Measurements from ENCODE around the gene NAB1.

NAB1 gene

DNA sequence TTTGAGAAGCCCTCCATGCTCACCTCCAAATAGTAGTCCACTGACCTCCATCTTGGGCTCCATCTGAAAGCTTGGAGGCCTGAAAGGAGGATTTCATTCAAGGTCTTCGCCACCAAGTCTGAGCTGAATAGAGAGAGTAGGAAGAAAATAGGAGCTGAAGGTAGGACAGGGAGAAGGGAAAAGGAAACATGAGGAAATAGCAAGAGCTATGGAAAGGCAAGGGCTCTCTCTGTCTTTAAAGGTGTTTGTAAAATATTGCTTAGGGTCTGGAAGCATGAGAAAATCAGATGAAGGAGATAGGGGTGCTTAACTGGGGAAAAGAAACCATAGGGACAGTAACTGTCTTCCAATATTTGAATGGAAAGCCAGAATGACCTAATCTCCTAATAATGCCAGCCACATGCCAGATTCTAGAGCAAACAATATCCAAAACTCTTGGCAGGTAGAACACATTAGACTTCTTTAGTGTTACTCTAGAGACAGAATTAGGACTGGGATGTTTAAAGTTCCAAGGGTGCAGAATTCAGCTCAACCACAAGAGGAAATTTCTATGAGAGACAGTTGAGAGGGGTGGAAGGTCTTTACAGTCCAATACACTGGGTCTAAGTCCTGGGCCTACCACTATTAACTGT, 67.4 kb downstream of the NAB1 start:
- TF ChIP-seq, protein P1, sequence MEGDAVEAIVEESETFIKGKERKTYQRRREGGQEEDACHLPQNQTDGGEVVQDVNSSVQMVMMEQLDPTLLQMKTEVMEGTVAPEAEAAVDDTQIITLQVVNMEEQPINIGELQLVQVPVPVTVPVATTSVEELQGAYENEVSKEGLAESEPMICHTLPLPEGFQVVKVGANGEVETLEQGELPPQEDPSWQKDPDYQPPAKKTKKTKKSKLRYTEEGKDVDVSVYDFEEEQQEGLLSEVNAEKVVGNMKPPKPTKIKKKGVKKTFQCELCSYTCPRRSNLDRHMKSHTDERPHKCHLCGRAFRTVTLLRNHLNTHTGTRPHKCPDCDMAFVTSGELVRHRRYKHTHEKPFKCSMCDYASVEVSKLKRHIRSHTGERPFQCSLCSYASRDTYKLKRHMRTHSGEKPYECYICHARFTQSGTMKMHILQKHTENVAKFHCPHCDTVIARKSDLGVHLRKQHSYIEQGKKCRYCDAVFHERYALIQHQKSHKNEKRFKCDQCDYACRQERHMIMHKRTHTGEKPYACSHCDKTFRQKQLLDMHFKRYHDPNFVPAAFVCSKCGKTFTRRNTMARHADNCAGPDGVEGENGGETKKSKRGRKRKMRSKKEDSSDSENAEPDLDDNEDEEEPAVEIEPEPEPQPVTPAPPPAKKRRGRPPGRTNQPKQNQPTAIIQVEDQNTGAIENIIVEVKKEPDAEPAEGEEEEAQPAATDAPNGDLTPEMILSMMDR (IDR thresholded peaks at IDR 0.05; ENCODE audit: low read depth, low read length, missing control alignments) = no peak
- H3K4me3 ChIP-seq (ENCODE audit: low read depth, low read length) = no peak overlapping the region
- no peak for DNase-seq (ENCODE audit: low read depth)
- in situ Hi-C loops (cut with HindIII; ENCODE audit: low sequenced_read_pairs) = no loop called here

- no peak overlapping the region for H3K4me3 ChIP-seq (ENCODE audit: low read depth, low read length)
- TF ChIP-seq, protein P1 (IDR thresholded peaks at IDR 0.05; ENCODE audit: low read depth, low read length, missing control alignments) = no peak
- DNase-seq (ENCODE audit: low read depth) = no peak
- in situ Hi-C loops (cut with HindIII; ENCODE audit: low sequenced_read_pairs) = no loop called here
These were observed 68.4 kb downstream of the NAB1 start for GRCh38 chr2:190717306-190717705.

DNA sequence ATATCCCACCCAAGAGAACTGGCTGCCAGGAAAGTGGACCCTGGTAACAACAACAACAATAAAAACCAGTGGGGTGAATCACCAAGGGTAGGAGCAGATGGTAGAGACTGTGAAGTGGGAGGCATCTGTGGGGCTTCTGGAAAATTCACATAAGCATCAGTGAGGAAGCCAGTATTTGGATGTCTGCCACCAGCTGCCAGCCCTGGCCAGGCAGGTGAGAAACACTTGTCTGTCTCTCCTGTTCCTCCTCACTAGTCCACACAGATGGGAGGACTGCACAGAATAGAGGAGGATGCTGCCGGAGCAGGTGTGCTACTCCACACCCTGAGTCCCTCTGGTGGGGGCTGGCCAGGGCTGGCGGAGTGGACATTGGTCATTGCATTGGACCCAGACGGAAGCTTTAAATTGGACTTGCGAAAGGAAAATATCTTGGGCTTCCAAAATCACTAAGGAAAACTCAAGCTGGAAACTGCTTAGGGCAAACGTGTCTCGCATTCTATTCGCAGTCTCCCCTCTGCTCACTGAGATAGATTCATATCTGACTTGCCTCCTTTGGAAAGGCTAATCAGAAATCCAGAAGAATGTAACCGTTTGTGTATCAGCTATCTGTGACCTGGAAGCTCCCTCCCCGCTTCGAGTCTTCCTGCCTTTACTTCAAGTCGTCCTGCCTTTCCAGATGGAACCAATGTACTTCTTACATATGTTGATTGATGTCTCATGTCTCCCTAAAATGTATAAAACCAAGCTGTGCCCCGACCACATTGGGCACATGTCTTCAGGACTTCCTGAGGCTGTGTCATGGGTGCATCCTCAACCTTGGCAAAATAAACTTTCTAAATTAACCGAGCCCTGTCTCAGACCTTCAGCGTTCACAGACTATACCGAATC, 69.1 kb downstream of the NAB1 start:
- DNase-seq (ENCODE audit: low read depth) = no peak
- in situ Hi-C loops (cut with HindIII; ENCODE audit: low sequenced_read_pairs) = no loop called here
- TF ChIP-seq, protein P1 (IDR thresholded peaks at IDR 0.05; ENCODE audit: low read depth, low read length, missing control alignments) = no peak
- no peak overlapping the region for H3K4me3 ChIP-seq (ENCODE audit: low read depth, low read length)

DNA sequence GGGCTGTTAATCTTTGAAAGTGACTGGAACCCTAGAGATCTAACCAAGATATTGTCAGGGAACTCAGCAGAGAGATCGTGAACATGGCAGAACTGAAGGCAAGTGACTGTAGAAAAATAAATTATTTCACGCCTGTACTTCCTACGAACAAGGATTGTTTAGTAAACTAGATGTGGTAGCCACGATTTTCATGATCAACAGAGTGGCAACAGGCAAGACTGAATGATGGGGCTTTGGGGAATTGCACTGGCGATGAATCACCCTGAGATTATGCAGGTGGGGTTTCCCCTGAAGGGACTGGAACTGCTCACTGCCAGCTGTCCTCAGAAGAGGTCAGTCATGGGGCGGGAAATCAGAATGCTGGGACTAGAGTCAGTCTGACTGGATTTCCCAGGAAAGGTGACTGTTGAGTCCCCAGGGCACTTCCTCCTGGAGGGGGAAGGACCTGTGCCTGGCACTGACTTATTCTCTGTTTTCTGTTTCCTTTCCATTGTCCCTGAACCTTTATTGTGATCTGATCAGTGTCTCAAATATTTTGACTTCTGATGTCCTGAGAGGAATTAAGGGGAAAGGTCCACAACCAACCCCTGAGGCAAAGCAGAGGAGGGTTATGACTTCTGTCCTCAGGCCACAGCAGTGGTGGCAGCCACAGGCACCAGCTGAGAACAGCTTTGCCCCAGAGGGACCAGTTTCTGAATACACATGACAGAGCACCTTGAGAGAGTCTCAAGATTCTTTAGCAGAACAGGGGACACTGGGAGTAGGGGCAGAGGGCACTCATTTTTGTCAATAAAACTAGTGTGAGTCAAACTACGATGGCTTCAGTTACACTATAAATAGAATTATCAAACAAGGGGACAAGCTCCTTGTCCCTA, 70.0 kb downstream of the NAB1 start:
- in situ Hi-C loops (cut with HindIII; ENCODE audit: low sequenced_read_pairs) = no loop called here
- TF ChIP-seq, protein P1 (IDR thresholded peaks at IDR 0.05; ENCODE audit: low read depth, low read length, missing control alignments) = no peak
- no peak overlapping the region for H3K4me3 ChIP-seq (ENCODE audit: low read depth, low read length)
- DNase-seq (ENCODE audit: low read depth) = peak; percentile 5

DNA sequence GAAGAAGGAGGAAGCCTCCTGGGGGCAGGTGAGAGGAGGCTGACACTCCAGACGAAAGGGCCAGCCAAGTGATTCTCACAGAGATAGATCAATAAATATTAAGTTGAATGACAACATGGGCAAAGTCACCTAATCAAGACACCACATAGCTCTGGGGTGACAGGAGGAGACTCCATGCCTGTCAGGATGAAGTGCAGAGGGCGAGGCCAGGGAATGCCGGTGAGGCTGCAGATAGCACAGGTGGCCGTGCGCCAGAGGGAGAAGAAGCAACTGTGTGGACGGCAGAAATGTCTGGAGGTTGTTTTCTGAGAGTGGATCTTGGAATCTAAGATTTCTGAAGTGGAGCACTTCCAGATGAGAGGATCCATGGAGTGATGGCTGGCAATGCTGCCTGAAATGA, 71.4 kb downstream of the NAB1 start:
- in situ Hi-C loops (cut with HindIII; ENCODE audit: low sequenced_read_pairs) = no loop called here
- DNase-seq (ENCODE audit: low read depth) = no peak
- TF ChIP-seq, protein P1 (IDR thresholded peaks at IDR 0.05; ENCODE audit: low read depth, low read length, missing control alignments) = no peak
- no peak overlapping the region for H3K4me3 ChIP-seq (ENCODE audit: low read depth, low read length)

- in situ Hi-C loops (cut with HindIII; ENCODE audit: low sequenced_read_pairs) = no loop called here
- no peak for DNase-seq (ENCODE audit: low read depth)
- TF ChIP-seq, protein P1 (IDR thresholded peaks at IDR 0.05; ENCODE audit: low read depth, low read length, missing control alignments) = no peak
- H3K4me3 ChIP-seq (ENCODE audit: low read depth, low read length) = no peak overlapping the region
These were observed 71.8 kb downstream of the NAB1 start for GRCh38 chr2:190720691-190721090.
